DMS 273 treated with DMSO at 0.1 percent for 48 hours (cell line): ENCODE results near the gene PHF12.
"Not testable (repeated sequence)": the region's sequence is repeated elsewhere in the genome, so short reads cannot be mapped to it uniquely, and the experiment has no call there.

ENCODE experiments used
- DNase-seq: peaks from one replicate; lab custom pipeline; 2025; lab: John Stamatoyannopoulos, UW

PHF12 gene

GRCh38 chr17:28953444-28954118, 2.3 kb upstream of the PHF12 start:
- peak; percentile 19 for DNase-seq

DNA sequence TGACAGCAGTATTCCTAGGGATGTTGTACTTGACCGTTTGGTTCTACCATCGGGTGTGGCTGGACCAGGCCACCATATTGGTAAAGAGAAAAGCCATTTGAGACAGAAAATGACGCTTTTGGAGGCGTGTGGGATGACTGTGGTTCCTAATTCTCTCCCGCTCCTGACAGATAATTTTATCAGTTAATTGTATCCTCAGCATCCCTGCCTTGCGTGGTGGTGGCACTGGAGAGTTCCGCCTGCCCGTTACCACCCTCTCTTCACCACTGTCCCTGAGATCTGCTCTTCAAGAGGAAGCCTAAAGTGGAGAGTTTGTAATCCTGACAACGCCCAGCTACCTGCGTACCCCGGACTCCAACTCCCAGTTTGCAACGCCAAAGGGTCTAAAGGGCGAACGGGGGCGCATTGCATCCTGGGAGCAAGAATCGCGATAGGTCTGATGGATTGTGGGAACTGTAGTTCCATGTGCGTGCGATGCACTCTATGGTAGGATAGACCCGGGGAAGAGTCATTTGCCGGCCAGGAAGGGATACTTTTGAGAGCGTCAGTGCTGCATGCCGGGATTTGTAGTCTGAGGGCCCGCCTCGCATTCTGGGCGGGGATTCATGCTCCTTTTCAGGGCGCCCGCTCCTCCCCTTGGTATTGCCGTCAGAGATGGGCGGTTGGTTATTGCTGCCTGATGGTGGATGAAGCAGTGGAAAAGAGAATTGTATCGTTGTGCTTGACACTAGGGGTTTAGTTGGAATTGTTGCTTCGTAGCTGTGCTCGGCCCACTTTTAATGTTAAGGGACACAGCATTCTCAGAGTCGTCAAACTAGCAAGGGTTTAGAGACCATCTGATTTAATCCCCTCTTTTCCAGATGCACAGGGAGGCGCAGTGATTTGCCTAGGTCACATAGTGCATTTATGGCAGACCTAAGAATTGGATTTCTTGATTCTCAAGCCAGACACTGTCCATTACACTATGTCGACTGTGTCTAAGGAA, 965 bp upstream of the PHF12 start:
- peak; percentile 99 for DNase-seq

DNA sequence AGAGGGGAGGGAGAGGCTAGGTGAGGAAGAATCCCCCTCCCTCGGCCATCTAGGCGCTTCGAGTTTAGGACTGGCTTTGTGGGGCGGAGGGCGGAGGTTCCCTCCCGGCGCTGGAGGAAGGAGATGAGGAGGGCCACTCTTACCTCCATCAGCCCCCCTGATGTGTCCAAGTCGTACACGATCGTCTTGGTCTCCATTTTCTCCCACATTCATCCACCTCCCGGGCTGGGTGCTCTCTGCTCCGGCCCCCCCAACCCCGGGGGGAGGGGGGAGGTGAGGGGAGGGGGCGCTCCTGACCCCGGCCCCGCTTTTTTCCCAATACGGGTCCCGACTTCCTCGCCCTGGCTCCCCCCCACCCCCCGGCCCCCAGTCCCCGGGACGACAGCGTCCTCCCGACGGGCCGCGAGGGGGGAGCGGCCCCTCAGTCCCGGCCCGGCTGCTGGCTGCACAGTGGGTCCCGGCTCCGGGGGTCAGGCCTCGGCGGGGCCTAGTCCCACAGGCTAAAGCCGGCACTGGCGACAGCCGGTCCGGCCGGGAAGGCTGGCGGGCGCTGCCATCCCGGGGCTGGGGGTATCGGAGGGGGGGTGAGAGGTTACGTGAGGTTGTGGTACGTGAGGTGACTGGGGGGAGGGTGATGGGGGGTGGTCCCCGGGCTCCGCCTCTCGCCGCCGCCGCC, 428 bp downstream of the PHF12 start:
- no peak for DNase-seq

GRCh38 chr17:28950017-28950751, 1.1 kb downstream of the PHF12 start:
- DNase-seq: peak; percentile 10

- no peak for DNase-seq
These were observed 1.9 kb downstream of the PHF12 start for GRCh38 chr17:28949185-28950016.

- no peak for DNase-seq
These were observed 2.5 kb downstream of the PHF12 start for GRCh38 chr17:28948873-28949184.

- DNase-seq: no peak
These were observed 3.0 kb downstream of the PHF12 start for GRCh38 chr17:28948342-28948741.

GRCh38 chr17:28947639-28948038, 3.7 kb downstream of the PHF12 start:
- no peak for DNase-seq

DNA sequence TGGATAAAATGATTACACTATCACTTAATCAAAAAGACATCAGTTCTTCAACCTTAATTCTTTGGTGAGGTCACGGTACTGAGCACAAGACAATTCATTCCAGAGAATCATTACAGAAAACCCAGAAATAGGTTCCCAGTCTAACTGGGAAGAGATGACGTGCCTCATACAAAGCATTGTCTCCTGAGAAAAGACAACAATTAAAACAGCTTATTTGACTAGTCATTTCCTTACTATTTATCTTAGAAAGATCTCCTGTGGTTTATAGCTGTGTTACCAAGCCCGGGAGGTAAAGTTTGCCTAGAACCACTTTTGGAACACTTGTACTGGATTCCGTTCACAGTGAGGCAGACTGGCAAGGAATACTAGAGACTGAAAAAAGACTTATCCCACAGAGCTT, 5.1 kb downstream of the PHF12 start:
- no peak for DNase-seq

GRCh38 chr17:28944862-28945741, 6.2 kb downstream of the PHF12 start:
- no peak for DNase-seq

DNA sequence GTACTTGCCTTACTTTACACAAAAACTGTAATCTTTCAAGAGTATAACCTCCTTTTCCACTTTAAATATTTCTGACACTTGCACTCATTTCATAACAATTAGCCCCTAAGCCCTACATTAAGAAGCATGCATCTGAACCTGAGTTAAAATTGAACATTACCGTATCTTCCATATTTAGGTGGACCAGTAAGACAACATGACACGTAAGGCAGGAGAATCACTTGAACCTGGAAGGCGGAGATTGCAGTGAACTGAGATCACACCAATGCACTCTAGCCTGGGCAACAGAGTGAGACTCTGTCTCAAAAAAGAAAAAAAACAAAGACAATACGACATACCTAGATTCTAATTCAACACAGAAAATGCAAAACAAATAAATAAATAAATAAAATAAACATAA, 7.0 kb downstream of the PHF12 start:
- no peak for DNase-seq

DNA sequence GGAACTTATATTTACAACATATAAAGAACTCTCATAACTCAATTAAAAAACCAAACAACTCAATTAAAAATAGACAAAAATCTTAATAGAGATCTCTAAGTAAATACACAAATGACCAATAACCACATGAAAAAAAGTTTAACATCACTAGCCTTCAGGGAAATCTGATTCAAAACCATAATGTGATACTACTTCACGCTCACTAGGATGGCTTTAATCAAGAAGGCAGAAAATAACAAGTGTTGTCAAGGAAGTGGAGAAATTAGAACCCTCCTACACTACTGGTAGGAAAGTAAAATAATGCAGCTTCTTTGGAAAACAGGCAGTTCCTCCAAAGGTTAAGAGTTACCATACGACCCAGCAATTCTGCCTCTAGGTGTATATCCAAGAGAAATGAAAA, 8.4 kb downstream of the PHF12 start:
- no peak for DNase-seq

GRCh38 chr17:28941251-28941650, 10.1 kb downstream of the PHF12 start:
- DNase-seq: no peak

DNA sequence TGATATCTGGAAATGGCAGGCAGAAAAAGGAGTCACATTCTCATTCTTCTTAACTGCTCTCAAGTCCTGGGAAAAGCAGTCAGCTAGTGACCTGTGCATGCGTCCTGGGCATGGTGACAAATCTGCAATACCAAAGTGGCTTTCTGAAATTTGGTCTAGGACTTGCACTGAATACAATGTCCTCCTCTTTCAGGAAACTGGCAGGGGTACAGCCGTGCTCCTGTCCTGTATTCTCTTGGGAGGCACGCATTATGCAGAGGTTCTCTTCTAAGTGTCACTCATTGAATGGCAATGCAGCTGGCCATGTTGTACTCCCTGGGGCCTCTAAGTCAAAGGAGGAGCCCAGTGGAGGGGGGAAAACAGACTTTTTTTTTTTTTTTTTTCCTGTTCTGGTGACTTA, 10.6 kb downstream of the PHF12 start:
- no peak for DNase-seq

DNA sequence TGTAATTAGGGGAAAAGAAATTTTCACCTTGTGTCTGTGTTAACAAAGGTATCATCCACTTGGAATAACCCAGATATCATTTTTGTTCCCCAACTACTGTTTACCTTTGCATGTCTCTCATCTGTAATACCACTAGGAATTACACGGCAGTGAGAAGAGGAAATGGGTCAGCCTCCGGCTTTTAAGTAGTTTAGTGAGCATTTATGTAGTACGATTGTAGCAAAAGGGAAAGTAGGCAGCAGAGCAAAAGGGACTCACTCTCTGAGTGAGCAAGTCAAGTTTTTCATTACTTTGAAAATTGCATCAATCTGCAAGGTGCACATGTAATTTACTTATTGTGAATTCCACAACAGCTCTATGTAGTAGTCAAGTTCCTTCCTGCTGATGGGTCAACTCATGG, 11.2 kb downstream of the PHF12 start:
- DNase-seq: no peak

DNA sequence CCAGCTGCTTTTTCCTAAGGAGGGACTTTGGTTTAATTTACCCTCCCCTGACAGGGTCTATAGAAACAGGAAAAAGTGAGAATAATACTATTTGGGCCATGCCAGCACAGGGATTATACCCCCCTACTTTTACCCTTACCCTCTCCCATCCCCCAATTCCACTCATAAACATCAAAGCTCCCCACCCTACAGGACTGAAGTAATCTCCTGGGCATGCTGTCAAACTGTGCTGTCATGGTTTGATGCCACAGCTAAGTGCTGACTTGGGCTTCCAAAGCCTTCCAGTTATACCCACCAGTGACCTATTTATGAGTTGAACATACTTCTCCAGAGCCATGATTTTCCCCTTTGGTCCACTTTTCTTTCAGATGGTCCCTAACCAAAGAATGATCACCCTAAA, 12.8 kb downstream of the PHF12 start:
- no peak for DNase-seq

- DNase-seq: no peak
These were observed 14.1 kb downstream of the PHF12 start for GRCh38 chr17:28937044-28937729.

- no peak for DNase-seq
These were observed 15.4 kb downstream of the PHF12 start for GRCh38 chr17:28935744-28936460.

DNA sequence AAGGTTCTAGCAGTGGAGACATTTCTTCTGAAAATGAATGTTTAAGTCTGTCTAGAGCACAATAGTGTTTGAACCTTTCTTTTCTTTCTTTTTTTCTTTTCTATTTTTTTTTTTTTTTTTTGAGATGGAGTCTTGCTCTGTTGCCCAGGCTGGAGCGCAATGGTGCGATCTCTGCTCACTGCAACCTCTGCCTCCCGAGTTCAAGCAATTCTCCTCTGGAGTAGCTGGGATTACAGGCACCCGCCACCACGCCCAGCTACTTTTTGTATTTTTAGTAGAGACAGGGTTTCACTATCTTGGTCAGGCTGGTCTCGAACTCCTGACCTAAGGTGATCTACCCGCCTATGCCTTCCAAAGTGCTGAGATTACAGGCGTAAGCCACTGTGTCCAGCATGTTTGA, 16.8 kb downstream of the PHF12 start:
- DNase-seq: not testable (repeated sequence)
